ENCODE data around the gene CX3CR1.

Gene CX3CR1

GRCh38 chr3:39224288-39224687 is 55.5 kb downstream of the CX3CR1 start:
- no peak for DNase-seq (ENCODE audit: low read depth in 2 of 2, low spot score in 1 of 2)

GRCh38 chr3:39222939-39223338 is 56.9 kb downstream of the CX3CR1 start:
- DNase-seq (ENCODE audit: low read depth in 2 of 2, low spot score in 1 of 2): no peak

- DNase-seq (ENCODE audit: low read depth in 2 of 2, low spot score in 1 of 2): no peak
Measured at GRCh38 chr3:39222462-39222861, 57.4 kb downstream of the CX3CR1 start.

GRCh38 chr3:39221141-39221530 is 58.7 kb downstream of the CX3CR1 start:
- DNase-seq (ENCODE audit: low read depth in 2 of 2, low spot score in 1 of 2): no peak

GRCh38 chr3:39220407-39221140 is 59.3 kb downstream of the CX3CR1 start:
- no peak for DNase-seq (ENCODE audit: low read depth in 2 of 2, low spot score in 1 of 2)

- no peak for DNase-seq (ENCODE audit: low read depth in 2 of 2, low spot score in 1 of 2)
Measured at GRCh38 chr3:39219702-39220101, 60.1 kb downstream of the CX3CR1 start.

GRCh38 chr3:39216176-39216790 is 63.6 kb downstream of the CX3CR1 start:
- no peak for DNase-seq (ENCODE audit: low read depth in 2 of 2, low spot score in 1 of 2)

GRCh38 chr3:39213613-39214012 is 66.2 kb downstream of the CX3CR1 start:
- no peak for DNase-seq (ENCODE audit: low read depth in 2 of 2, low spot score in 1 of 2)

All from stimulated activated CD8-positive, alpha-beta memory T cell treated with anti-CD3 and anti-CD28 coated beads, Interleukin-4, amount 100 ng/mL, for 4 hours (primary cell).